Suprapubic skin (tissue), 4 donors: Measurements from ENCODE around the gene KATNA1. TPM values are rescaled to one million over a fixed set of nuclear protein-coding genes. Genes with fewer than 3 reads are reported as not detected.

Experiments used
- DNase-seq, 2 donors: peaks; one replicate each; pipeline ENCODE4 v3.0.0-alpha.2; 2019; ENCODE audit warnings: low spot score in 2 of 2
- H3K27ac ChIP-seq: fragments of 200-600 bp; sonication (generic); one replicate; pipeline ENCODE4 v1.5.1; 2019
- H3K27me3 ChIP-seq: fragments of 200-600 bp; sonication (generic); one replicate; pipeline ENCODE4 v1.5.1; 2019
- H3K36me3 ChIP-seq: fragments of 200-600 bp; sonication (generic); one replicate; pipeline ENCODE4 v1.5.1; 2019
- H3K4me1 ChIP-seq: fragments of 200-600 bp; sonication (generic); one replicate; pipeline ENCODE4 v1.5.1; 2019
- H3K4me3 ChIP-seq: fragments of 200-600 bp; sonication (generic); one replicate; pipeline ENCODE4 v1.5.1; 2019; ENCODE audit warnings: mild to moderate bottlenecking
- H3K9me3 ChIP-seq: fragments of 200-600 bp; sonication (generic); one replicate; pipeline ENCODE4 v1.5.1; 2019
- EP300 ChIP-seq: sonication (generic); formaldehyde crosslinking; IDR thresholded peaks from one replicate; pipeline ENCODE4 v1.6.1; 2017; ENCODE audit warnings: antibody characterized with exemption
- POLR2A ChIP-seq, 2 donors: fragments of 450-650 bp; IDR thresholded peaks; one replicate each; pipeline ENCODE4 v1.6.1; 2017; ENCODE audit warnings: antibody characterized with exemption in 2 of 2, mild to moderate bottlenecking in 2 of 2, moderate library complexity in 2 of 2
- POLR2AphosphoS5 ChIP-seq, 3 donors: sonication (generic); formaldehyde crosslinking; IDR thresholded peaks; one replicate each; pipeline ENCODE4 v1.6.1; 2017; ENCODE audit warnings: antibody characterized with exemption in 3 of 3
- WGBS: methylation state at CpG from one replicate; pipeline ENCODE4 v1.1.5; 2018; 5-methylcytosine and 5-hydroxymethylcytosine counted together
- total RNA-seq, 4 donors: library from RNA; depleted of rRNA; stranded (reverse); fragments of >200 nt; gene quantifications; one replicate each; pipeline ENCODE4 v1.1.0, GENCODE V29; 2016
- TF ChIP-seq, protein P1 (sequence below), 2 donors: fragments of 200-600 bp in 1 of 2; fragments of 450-650 bp in 1 of 2; sonication (generic) in 1 of 2; IDR thresholded peaks; one replicate each; pipeline ENCODE4 v1.5.1; 2016 to 2019; ENCODE audit warnings: antibody characterized with exemption in 2 of 2, mild to moderate bottlenecking in 1 of 2, moderate library complexity in 1 of 2

KATNA1 gene
- total RNA-seq, 4 donors from 2014 or later = 11.7 to 34.4 (median 16.7) TPM

GRCh38 chr6:149608381-149608982 is 40.0 kb downstream of the KATNA1 start:
- no peak overlapping the region for H3K27ac ChIP-seq
- no peak for DNase-seq

GRCh38 chr6:149600508-149600907 is 48.0 kb downstream of the KATNA1 start:
- DNase-seq = no peak
- TF ChIP-seq EP300 (no peak), POLR2A (IDR thresholded peaks at IDR 0.05) (no peak), POLR2AphosphoS5 (IDR thresholded peaks at IDR 0.05) (no peak)
- TF ChIP-seq, protein P1, sequence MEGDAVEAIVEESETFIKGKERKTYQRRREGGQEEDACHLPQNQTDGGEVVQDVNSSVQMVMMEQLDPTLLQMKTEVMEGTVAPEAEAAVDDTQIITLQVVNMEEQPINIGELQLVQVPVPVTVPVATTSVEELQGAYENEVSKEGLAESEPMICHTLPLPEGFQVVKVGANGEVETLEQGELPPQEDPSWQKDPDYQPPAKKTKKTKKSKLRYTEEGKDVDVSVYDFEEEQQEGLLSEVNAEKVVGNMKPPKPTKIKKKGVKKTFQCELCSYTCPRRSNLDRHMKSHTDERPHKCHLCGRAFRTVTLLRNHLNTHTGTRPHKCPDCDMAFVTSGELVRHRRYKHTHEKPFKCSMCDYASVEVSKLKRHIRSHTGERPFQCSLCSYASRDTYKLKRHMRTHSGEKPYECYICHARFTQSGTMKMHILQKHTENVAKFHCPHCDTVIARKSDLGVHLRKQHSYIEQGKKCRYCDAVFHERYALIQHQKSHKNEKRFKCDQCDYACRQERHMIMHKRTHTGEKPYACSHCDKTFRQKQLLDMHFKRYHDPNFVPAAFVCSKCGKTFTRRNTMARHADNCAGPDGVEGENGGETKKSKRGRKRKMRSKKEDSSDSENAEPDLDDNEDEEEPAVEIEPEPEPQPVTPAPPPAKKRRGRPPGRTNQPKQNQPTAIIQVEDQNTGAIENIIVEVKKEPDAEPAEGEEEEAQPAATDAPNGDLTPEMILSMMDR (IDR thresholded peaks at IDR 0.05) = no peak
- H3K9me3 ChIP-seq = no peaks in the 10 kb centered on the region
- peaks cover 49% of the 10 kb centered on the region for H3K36me3 ChIP-seq
- 93% methylated on average over 4 of the region's 4 CpGs for WGBS
- H3K4me3 ChIP-seq = no peak overlapping the region
- H3K27ac ChIP-seq = no peak overlapping the region
- no peaks in the 10 kb centered on the region for H3K4me1 ChIP-seq
- H3K27me3 ChIP-seq = no peaks in the 10 kb centered on the region

More at GRCh38 chr6:149608381-149608982, 40.0 kb downstream of the KATNA1 start:
- Histone ChIP-seq H3K4me1 (no peaks in the 10 kb centered on the region), H3K27me3 (no peaks in the 10 kb centered on the region), H3K36me3 (peaks cover 1% of the 10 kb centered on the region), H3K4me3 (no peak overlapping the region), H3K9me3 (no peaks in the 10 kb centered on the region)
- TF ChIP-seq POLR2AphosphoS5 (IDR thresholded peaks at IDR 0.05) (no peak), EP300 (no peak), POLR2A (IDR thresholded peaks at IDR 0.05) (no peak)
- TF ChIP-seq, protein P1 (IDR thresholded peaks at IDR 0.05) = no peak
- WGBS = 96% methylated on average over 7 of the region's 7 CpGs

- TF ChIP-seq EP300 (no peak), POLR2A (IDR thresholded peaks at IDR 0.05) (no peak), POLR2AphosphoS5 (IDR thresholded peaks at IDR 0.05) (no peak)
- TF ChIP-seq, protein P1 (IDR thresholded peaks at IDR 0.05) = no peak
- H3K4me1 ChIP-seq = no peaks in the 10 kb centered on the region
- no peak for DNase-seq
- no peaks in the 10 kb centered on the region for H3K27me3 ChIP-seq
- no peaks in the 10 kb centered on the region for H3K9me3 ChIP-seq
- no peak overlapping the region for H3K27ac ChIP-seq
- 91% methylated on average over 1 of the region's 1 CpG for WGBS
- H3K4me3 ChIP-seq = no peak overlapping the region
- peaks cover 84% of the 10 kb centered on the region for H3K36me3 ChIP-seq
Observed at GRCh38 chr6:149593408-149593807, 55.1 kb downstream of the KATNA1 start.

DNA sequence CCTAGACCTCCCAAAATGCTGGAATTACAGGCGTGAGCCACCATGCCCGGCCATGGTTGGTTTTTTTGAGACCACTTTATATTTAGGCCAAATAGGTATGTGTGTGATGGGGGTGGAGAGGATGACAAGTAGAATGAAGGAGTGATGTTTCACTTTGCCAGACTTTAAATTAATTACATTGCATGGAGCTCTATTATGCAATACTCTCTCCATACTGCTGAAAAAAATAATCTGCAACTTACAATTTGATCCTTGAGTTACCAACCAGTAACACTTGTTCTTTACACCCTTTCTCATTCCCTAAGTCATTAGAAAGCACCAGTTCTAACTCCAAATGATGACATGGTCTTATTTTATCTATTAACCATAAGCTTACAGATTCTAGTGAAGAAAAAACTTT is 55.5 kb downstream of the KATNA1 start:
- Histone ChIP-seq H3K9me3 (no peaks in the 10 kb centered on the region), H3K27me3 (no peaks in the 10 kb centered on the region), H3K4me1 (no peaks in the 10 kb centered on the region), H3K4me3 (no peak overlapping the region), H3K36me3 (peaks cover 80% of the 10 kb centered on the region), H3K27ac (no peak overlapping the region)
- TF ChIP-seq POLR2AphosphoS5 (IDR thresholded peaks at IDR 0.05) = no peak
- TF ChIP-seq, protein P1 (IDR thresholded peaks at IDR 0.05) = no peak
- no peak for TF ChIP-seq EP300
- TF ChIP-seq POLR2A (IDR thresholded peaks at IDR 0.05) = no peak
- 100% methylated on average over 2 of the region's 2 CpGs for WGBS
- no peak for DNase-seq

GRCh38 chr6:149586149-149586548 is 62.4 kb downstream of the KATNA1 start:
- WGBS = 93% methylated on average over 2 of the region's 2 CpGs
- H3K27me3 ChIP-seq = no peaks in the 10 kb centered on the region
- no peak for TF ChIP-seq POLR2A (IDR thresholded peaks at IDR 0.05)
- TF ChIP-seq, protein P1 (IDR thresholded peaks at IDR 0.05) = no peak
- no peak for TF ChIP-seq EP300
- TF ChIP-seq POLR2AphosphoS5 (IDR thresholded peaks at IDR 0.05) = no peak

More at GRCh38 chr6:149586149-149586548, 62.4 kb downstream of the KATNA1 start:
- H3K36me3 ChIP-seq = peaks cover 72% of the 10 kb centered on the region
- no peak overlapping the region for H3K4me3 ChIP-seq
- H3K4me1 ChIP-seq = no peaks in the 10 kb centered on the region
- H3K9me3 ChIP-seq = no peaks in the 10 kb centered on the region
- no peak overlapping the region for H3K27ac ChIP-seq
- DNase-seq = no peak
